Measurements from ENCODE around the gene PROK1.

Gene PROK1

GRCh38 chr1:110477445-110477957, 26.6 kb downstream of the PROK1 start:
- Histone ChIP-seq H3K27ac (ENCODE audit: low read length) (no peak overlapping the region), H3K4me3 (ENCODE audit: low read length) (no peak overlapping the region), H3K27me3 (ENCODE audit: control insufficient read depth, insufficient read depth, low read length) (no peaks in the 10 kb centered on the region), H3K36me3 (ENCODE audit: control insufficient read depth, insufficient read depth, low read length) (no peaks in the 10 kb centered on the region), H3K9me3 (ENCODE audit: control insufficient read depth, insufficient read depth, low read length) (no peaks in the 10 kb centered on the region), H3K4me1 (ENCODE audit: control insufficient read depth, insufficient read depth, low read length) (peaks cover under 1% of the 10 kb centered on the region)
- no CpG with 5 or more reads among the region's 3 CpGs for WGBS (ENCODE audit: insufficient coverage, insufficient read length)
- DNase-seq (ENCODE audit: low read depth, low spot score), result no peak

DNA sequence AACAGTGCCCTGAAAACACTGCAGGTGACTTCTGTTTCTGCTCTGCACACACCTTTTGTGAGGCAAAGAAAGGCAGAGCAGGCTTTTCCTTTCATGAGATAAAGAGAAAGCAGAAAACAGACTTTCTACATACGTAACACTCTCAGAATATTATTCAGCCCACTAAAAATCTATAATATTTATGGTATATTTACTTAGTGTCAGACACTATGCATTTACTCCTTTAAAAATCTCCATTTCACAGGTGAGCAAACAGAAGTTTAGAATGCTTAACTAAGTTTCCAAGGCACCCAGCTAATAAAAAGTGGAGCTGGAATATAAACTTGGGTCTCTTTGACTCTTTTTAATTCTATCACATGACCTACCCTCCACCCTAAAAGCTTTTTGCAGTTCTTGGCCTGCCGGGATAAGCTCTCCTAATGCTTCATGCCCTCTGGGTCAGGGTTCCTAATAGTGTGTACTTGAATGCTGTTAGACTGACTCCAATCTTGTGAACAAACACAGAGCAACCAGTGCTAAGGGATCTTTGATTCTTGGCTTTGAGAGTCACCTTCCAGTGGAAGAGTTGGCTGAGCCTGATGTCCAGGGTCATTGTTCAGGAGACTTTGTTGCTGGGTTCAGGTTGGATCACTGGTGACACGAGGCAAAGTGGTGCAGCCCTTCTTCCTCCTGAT, 27.2 kb downstream of the PROK1 start:
- Histone ChIP-seq H3K4me1 (ENCODE audit: control insufficient read depth, insufficient read depth, low read length) (peaks cover 6% of the 10 kb centered on the region), H3K36me3 (ENCODE audit: control insufficient read depth, insufficient read depth, low read length) (no peaks in the 10 kb centered on the region), H3K4me3 (ENCODE audit: low read length) (no peak overlapping the region), H3K27ac (ENCODE audit: low read length) (no peak overlapping the region), H3K9me3 (ENCODE audit: control insufficient read depth, insufficient read depth, low read length) (no peaks in the 10 kb centered on the region), H3K27me3 (ENCODE audit: control insufficient read depth, insufficient read depth, low read length) (no peaks in the 10 kb centered on the region)
- no CpG with 5 or more reads among the region's 3 CpGs for WGBS (ENCODE audit: insufficient coverage, insufficient read length)
- no peak for DNase-seq (ENCODE audit: low read depth, low spot score)

DNA sequence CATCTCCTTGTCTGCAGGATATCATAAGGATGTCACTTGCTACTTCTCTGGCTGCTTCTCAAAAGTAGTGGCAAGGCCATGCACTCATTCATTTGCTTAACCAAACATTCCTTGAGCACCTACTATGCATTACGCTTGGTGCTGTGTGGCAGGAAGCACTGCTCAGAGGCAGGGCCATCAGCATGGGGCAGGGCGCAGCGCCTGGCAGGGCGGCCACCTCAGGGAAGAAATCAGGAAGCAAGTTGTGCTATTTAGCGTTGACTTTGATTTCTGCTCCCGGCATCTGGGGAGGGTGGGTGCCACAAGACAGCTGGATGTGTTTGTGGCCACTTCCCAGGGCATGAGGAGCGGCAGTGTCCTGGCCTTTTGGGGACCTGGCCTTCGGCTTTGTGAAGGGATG, 27.9 kb downstream of the PROK1 start:
- WGBS (ENCODE audit: insufficient coverage, insufficient read length), result no CpG with 5 or more reads among the region's 8 CpGs
- H3K9me3 ChIP-seq (ENCODE audit: control insufficient read depth, insufficient read depth, low read length), result no peaks in the 10 kb centered on the region
- H3K27me3 ChIP-seq (ENCODE audit: control insufficient read depth, insufficient read depth, low read length), result no peaks in the 10 kb centered on the region
- no peak for DNase-seq (ENCODE audit: low read depth, low spot score)
- H3K27ac ChIP-seq (ENCODE audit: low read length), result no peak overlapping the region
- no peak overlapping the region for H3K4me3 ChIP-seq (ENCODE audit: low read length)
- no peaks in the 10 kb centered on the region for H3K36me3 ChIP-seq (ENCODE audit: control insufficient read depth, insufficient read depth, low read length)
- peaks cover 7% of the 10 kb centered on the region for H3K4me1 ChIP-seq (ENCODE audit: control insufficient read depth, insufficient read depth, low read length)

DNA sequence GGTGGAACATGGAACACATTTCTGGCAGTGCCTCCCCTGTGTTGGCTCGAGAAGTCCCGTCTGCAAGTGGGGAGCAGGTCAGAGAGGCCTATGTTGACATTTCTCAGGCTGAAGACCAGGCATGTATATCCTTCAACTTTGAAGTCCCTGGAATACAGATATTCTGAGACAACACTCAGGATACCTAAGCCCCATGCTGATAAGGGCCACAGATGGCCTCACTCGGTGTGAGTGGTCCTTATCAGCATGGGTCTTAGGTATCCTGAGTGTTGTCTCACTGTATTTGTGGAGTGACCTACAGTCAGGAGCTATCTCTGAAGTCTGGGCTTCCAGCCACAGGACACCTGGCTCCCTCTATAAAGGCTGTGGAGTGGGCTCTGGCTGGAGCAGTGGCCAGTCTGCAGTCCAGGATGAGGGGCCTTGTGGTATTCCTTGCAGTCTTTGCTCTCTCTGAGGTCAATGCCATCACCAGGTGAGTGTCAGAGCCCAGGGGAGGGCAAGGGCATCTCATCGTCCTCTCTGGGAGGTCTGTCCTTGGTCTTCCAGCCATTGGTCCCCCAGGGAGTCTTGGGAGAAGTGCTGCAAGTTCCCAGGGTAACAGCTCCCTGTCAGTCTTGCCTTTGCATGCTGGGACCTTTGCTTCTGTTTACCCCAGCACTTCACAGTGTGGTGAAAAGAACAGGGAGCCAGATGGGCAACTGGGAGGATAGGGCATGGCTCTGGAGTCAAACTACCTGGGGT, 29.6 kb downstream of the PROK1 start:
- Histone ChIP-seq H3K4me1 (ENCODE audit: control insufficient read depth, insufficient read depth, low read length) (peaks cover 7% of the 10 kb centered on the region), H3K27me3 (ENCODE audit: control insufficient read depth, insufficient read depth, low read length) (no peaks in the 10 kb centered on the region), H3K36me3 (ENCODE audit: control insufficient read depth, insufficient read depth, low read length) (no peaks in the 10 kb centered on the region), H3K27ac (ENCODE audit: low read length) (no peak overlapping the region), H3K4me3 (ENCODE audit: low read length) (no peak overlapping the region), H3K9me3 (ENCODE audit: control insufficient read depth, insufficient read depth, low read length) (no peaks in the 10 kb centered on the region)
- DNase-seq (ENCODE audit: low read depth, low spot score), result no peak
- no CpG with 5 or more reads among the region's 4 CpGs for WGBS (ENCODE audit: insufficient coverage, insufficient read length)

- no peaks in the 10 kb centered on the region for H3K36me3 ChIP-seq (ENCODE audit: control insufficient read depth, insufficient read depth, low read length)
- H3K4me1 ChIP-seq (ENCODE audit: control insufficient read depth, insufficient read depth, low read length), result peaks cover 7% of the 10 kb centered on the region
- H3K9me3 ChIP-seq (ENCODE audit: control insufficient read depth, insufficient read depth, low read length), result no peaks in the 10 kb centered on the region
- DNase-seq (ENCODE audit: low read depth, low spot score), result no peak
- H3K27ac ChIP-seq (ENCODE audit: low read length), result no peak overlapping the region
- no peak overlapping the region for H3K4me3 ChIP-seq (ENCODE audit: low read length)
- H3K27me3 ChIP-seq (ENCODE audit: control insufficient read depth, insufficient read depth, low read length), result no peaks in the 10 kb centered on the region
- no CpG with 5 or more reads among the region's 12 CpGs for WGBS (ENCODE audit: insufficient coverage, insufficient read length)
These were observed 31.1 kb downstream of the PROK1 start for GRCh38 chr1:110481968-110482623.

GRCh38 chr1:110482662-110483307, 31.8 kb downstream of the PROK1 start:
- Histone ChIP-seq H3K9me3 (ENCODE audit: control insufficient read depth, insufficient read depth, low read length) (no peaks in the 10 kb centered on the region), H3K4me1 (ENCODE audit: control insufficient read depth, insufficient read depth, low read length) (peaks cover 7% of the 10 kb centered on the region), H3K4me3 (ENCODE audit: low read length) (no peak overlapping the region), H3K27me3 (ENCODE audit: control insufficient read depth, insufficient read depth, low read length) (no peaks in the 10 kb centered on the region), H3K36me3 (ENCODE audit: control insufficient read depth, insufficient read depth, low read length) (no peaks in the 10 kb centered on the region), H3K27ac (ENCODE audit: low read length) (no peak overlapping the region)
- WGBS (ENCODE audit: insufficient coverage, insufficient read length), result no CpG with 5 or more reads among the region's 18 CpGs
- no peak for DNase-seq (ENCODE audit: low read depth, low spot score)

- Histone ChIP-seq H3K27me3 (ENCODE audit: control insufficient read depth, insufficient read depth, low read length) (no peaks in the 10 kb centered on the region), H3K4me1 (ENCODE audit: control insufficient read depth, insufficient read depth, low read length) (peaks cover 7% of the 10 kb centered on the region), H3K9me3 (ENCODE audit: control insufficient read depth, insufficient read depth, low read length) (no peaks in the 10 kb centered on the region), H3K4me3 (ENCODE audit: low read length) (no peak overlapping the region), H3K36me3 (ENCODE audit: control insufficient read depth, insufficient read depth, low read length) (no peaks in the 10 kb centered on the region), H3K27ac (ENCODE audit: low read length) (no peak overlapping the region)
- WGBS (ENCODE audit: insufficient coverage, insufficient read length), result no CpG with 5 or more reads among the region's 9 CpGs
- DNase-seq (ENCODE audit: low read depth, low spot score), result no peak
These were observed 32.3 kb downstream of the PROK1 start for GRCh38 chr1:110483308-110483685.

DNA sequence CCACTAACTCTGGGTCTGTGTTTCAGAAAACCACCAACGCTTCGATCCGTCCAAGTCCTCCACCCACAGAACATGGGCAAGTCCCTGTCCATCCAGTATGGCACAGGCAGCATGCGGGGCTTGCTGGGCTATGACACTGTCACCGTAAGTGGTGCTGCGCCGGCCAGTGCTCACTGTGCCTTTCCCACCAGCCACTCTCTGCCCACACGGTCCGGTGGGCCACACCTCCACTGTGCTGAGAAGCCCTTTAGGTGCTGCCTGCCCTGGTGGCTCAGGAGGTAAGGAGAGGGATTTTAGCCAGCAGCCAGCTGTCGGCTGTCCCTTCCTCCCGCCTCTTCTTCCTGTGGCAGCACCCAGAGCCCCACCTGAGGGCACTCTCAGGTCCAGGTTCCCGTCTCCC, 33.9 kb downstream of the PROK1 start:
- no peaks in the 10 kb centered on the region for H3K9me3 ChIP-seq (ENCODE audit: control insufficient read depth, insufficient read depth, low read length)
- H3K36me3 ChIP-seq (ENCODE audit: control insufficient read depth, insufficient read depth, low read length), result no peaks in the 10 kb centered on the region
- no peaks in the 10 kb centered on the region for H3K27me3 ChIP-seq (ENCODE audit: control insufficient read depth, insufficient read depth, low read length)
- WGBS (ENCODE audit: insufficient coverage, insufficient read length), result no CpG with 5 or more reads among the region's 12 CpGs
- no peak for DNase-seq (ENCODE audit: low read depth, low spot score)
- no peak overlapping the region for H3K4me3 ChIP-seq (ENCODE audit: low read length)
- peaks cover 7% of the 10 kb centered on the region for H3K4me1 ChIP-seq (ENCODE audit: control insufficient read depth, insufficient read depth, low read length)
- H3K27ac ChIP-seq (ENCODE audit: low read length), result no peak overlapping the region

GRCh38 chr1:110485725-110486124, 34.8 kb downstream of the PROK1 start:
- Histone ChIP-seq H3K27me3 (ENCODE audit: control insufficient read depth, insufficient read depth, low read length) (no peaks in the 10 kb centered on the region), H3K4me3 (ENCODE audit: low read length) (no peak overlapping the region), H3K4me1 (ENCODE audit: control insufficient read depth, insufficient read depth, low read length) (peaks cover 7% of the 10 kb centered on the region), H3K36me3 (ENCODE audit: control insufficient read depth, insufficient read depth, low read length) (no peaks in the 10 kb centered on the region), H3K9me3 (ENCODE audit: control insufficient read depth, insufficient read depth, low read length) (no peaks in the 10 kb centered on the region), H3K27ac (ENCODE audit: low read length) (no peak overlapping the region)
- no peak for DNase-seq (ENCODE audit: low read depth, low spot score)
- WGBS (ENCODE audit: insufficient coverage, insufficient read length), result no CpG with 5 or more reads among the region's 2 CpGs

GRCh38 chr1:110487726-110488125, 36.8 kb downstream of the PROK1 start:
- no peak for DNase-seq (ENCODE audit: low read depth, low spot score)
- no CpG with 5 or more reads among the region's 8 CpGs for WGBS (ENCODE audit: insufficient coverage, insufficient read length)
- Histone ChIP-seq H3K4me1 (ENCODE audit: control insufficient read depth, insufficient read depth, low read length) (peaks cover 4% of the 10 kb centered on the region), H3K27ac (ENCODE audit: low read length) (no peak overlapping the region), H3K27me3 (ENCODE audit: control insufficient read depth, insufficient read depth, low read length) (no peaks in the 10 kb centered on the region), H3K9me3 (ENCODE audit: control insufficient read depth, insufficient read depth, low read length) (no peaks in the 10 kb centered on the region), H3K4me3 (ENCODE audit: low read length) (no peak overlapping the region), H3K36me3 (ENCODE audit: control insufficient read depth, insufficient read depth, low read length) (no peaks in the 10 kb centered on the region)

Data from iPS DF 6.9 (cell line).